CD4-positive, alpha-beta T cell treated with Interleukin-17A for 1 hour (primary cell): ENCODE measurements around the gene DSG4.
"Not testable (repeated sequence)": the region's sequence is repeated elsewhere in the genome, so short reads cannot be mapped to it uniquely, and the experiment has no call there.

ENCODE experiments used
- DNase-seq: peaks from one replicate; pipeline ENCODE4 v3.0.0-alpha.2; 2020

The DSG4 gene, protein sequence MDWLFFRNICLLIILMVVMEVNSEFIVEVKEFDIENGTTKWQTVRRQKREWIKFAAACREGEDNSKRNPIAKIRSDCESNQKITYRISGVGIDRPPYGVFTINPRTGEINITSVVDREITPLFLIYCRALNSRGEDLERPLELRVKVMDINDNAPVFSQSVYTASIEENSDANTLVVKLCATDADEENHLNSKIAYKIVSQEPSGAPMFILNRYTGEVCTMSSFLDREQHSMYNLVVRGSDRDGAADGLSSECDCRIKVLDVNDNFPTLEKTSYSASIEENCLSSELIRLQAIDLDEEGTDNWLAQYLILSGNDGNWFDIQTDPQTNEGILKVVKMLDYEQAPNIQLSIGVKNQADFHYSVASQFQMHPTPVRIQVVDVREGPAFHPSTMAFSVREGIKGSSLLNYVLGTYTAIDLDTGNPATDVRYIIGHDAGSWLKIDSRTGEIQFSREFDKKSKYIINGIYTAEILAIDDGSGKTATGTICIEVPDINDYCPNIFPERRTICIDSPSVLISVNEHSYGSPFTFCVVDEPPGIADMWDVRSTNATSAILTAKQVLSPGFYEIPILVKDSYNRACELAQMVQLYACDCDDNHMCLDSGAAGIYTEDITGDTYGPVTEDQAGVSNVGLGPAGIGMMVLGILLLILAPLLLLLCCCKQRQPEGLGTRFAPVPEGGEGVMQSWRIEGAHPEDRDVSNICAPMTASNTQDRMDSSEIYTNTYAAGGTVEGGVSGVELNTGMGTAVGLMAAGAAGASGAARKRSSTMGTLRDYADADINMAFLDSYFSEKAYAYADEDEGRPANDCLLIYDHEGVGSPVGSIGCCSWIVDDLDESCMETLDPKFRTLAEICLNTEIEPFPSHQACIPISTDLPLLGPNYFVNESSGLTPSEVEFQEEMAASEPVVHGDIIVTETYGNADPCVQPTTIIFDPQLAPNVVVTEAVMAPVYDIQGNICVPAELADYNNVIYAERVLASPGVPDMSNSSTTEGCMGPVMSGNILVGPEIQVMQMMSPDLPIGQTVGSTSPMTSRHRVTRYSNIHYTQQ

DNA sequence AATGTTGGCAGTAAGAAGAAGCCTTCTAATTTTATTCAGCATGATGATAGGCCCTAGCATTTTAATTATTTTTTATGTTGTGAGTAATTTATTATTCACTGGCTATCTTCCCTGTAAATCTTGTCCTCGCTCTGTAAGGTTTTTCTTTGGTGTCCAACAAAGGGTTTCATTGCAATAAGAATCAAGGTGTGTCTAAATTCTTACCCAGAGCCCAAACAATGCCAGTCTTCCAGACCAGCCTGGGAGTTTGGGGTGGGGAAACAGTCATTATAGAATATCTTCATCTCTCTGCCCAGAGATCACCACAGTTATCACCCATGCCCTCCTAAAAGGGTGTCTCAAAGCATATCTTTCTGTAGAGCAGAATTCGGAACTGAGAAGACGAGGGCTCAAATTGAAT is at the start of gene DSG4:
TSS of gene DSG4 (plus strand) at position 301 of the 400 bp plus-strand sequence. CDS start 135 bp downstream, outside the sequence.
- no peak for DNase-seq

- DNase-seq, result no peak
Observed at GRCh38 chr18:31329787-31330438, 46.7 kb upstream of the DSG4 start.

DNA sequence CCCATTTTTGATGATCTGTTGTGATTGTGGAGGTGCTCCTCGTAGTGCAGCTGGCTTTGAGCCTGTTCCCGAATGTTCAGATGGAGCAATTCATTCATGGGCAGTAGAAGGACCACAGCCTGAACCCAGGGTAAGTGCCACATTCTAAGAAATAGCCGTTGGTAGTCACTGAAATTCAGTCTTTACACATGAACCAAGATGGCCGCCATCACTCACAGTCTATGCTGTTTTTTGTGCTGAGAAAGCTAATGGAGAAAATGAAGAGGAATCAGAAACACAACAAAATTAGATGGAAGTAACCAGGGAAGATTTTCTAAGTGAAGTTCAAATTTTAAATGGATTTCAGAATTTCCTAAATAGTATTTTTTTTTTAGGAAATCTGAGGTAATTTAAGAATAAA is 33.1 kb upstream of the DSG4 start:
- DNase-seq, result no peak

GRCh38 chr18:31353336-31353735 is 23.2 kb upstream of the DSG4 start:
- not testable (repeated sequence) for DNase-seq

GRCh38 chr18:31354990-31355389 is 21.6 kb upstream of the DSG4 start:
- DNase-seq, result no peak

GRCh38 chr18:31356025-31356424 is 20.6 kb upstream of the DSG4 start:
- DNase-seq, result no peak

- no peak for DNase-seq
Observed at GRCh38 chr18:31364190-31364589, 12.4 kb upstream of the DSG4 start.

GRCh38 chr18:31369478-31369877 is 7.1 kb upstream of the DSG4 start:
- DNase-seq, result no peak

DNA sequence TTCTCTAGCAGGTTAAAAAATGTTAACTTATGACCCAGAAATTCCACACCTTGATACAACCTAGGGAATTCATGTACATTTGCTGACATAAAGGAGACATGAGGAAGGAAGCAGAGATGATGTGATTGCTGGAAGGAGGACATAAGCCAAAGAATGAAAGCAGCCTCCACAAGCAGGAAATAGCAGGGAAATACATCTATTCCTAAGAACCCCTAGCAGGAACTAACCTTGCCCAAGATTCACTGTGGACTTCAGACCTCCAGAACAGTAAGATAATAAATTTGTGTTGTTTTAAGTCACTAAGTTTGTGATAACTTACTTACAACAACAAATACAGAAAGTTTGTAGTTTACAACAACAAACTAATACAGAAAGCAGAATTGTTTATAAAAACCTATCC is 4.6 kb upstream of the DSG4 start:
- DNase-seq, result no peak

DNA sequence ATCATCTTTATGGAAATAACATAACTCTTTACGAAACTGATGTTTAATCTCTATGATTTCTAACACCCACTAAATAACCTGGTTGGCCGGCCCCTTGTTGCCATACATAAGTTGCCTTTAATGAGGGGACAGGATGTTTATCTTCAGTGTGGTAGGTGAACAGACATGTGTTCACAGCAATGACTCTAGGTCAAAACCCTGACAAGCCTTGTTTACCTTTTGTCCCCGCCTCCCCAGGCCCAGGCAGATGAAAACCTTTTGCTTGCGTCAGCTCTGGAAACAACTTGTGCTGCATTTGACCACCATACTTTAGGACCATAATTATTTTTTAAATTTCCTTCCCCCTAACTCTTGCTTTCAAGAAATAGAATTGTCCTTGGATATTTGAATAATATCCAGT is 2.9 kb upstream of the DSG4 start:
- no peak for DNase-seq

DNA sequence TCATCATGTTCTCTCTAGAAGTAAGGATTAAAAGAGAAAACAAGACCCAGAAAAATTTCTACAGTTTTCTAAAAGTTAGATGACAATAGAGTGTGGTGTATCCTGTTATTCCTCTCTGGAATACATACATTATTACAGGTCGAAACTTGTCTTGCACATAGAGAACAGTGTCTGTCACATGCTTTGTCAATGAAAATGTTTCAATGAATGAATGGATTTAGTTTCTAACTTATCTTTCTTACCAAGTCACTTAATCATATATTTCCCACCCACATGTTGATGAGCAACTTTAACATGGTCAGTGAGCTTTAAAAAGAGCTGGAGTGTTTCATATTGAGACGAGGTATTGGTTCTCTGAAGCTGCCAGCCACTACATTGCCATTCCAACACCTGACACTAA is 4.3 kb downstream of the DSG4 start:
- no peak for DNase-seq

DNA sequence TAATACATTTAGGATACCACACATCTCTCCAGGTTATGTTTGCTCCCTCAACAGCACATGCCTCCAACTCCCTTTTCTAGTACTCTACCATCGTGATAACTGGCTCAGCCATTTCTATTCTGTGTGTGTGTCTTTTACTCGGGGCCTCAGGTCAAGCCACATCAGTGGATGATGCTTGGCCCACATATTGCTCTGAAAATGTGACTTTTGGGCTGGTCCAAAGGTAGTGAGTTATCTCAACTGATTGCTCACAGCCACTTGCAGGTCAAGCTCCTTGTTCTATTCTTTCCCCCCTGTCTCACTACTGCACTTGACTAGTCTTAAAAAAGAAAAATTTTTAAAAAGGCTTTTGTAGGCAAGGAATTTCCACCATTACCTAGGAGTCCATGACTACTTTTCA is 5.5 kb downstream of the DSG4 start:
- no peak for DNase-seq

- DNase-seq, result no peak
Observed at GRCh38 chr18:31386741-31387140, 10.2 kb downstream of the DSG4 start.

DNA sequence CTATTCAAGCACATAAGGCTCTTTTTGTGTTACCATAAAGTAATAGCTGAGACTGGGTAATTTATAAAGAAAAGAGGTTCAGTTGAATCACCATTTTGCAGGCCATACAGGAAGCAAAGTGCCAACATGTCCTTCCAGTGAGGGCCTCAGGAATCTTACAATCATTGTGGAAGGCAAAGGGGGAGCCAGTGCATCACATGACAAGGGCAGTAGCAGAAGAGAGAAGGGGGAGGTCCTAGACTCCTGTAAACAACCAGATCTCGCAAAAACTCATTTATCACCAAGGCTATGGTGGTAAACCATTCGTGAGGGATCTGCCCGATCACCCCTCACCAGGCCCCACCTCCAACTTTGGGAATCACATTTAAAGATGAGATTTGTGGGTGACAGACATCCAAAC is 16.7 kb downstream of the DSG4 start:
- no peak for DNase-seq

- DNase-seq, result no peak
Observed at GRCh38 chr18:31396796-31397612, 20.4 kb downstream of the DSG4 start.

GRCh38 chr18:31398191-31398590 is 21.6 kb downstream of the DSG4 start:
- no peak for DNase-seq

DNA sequence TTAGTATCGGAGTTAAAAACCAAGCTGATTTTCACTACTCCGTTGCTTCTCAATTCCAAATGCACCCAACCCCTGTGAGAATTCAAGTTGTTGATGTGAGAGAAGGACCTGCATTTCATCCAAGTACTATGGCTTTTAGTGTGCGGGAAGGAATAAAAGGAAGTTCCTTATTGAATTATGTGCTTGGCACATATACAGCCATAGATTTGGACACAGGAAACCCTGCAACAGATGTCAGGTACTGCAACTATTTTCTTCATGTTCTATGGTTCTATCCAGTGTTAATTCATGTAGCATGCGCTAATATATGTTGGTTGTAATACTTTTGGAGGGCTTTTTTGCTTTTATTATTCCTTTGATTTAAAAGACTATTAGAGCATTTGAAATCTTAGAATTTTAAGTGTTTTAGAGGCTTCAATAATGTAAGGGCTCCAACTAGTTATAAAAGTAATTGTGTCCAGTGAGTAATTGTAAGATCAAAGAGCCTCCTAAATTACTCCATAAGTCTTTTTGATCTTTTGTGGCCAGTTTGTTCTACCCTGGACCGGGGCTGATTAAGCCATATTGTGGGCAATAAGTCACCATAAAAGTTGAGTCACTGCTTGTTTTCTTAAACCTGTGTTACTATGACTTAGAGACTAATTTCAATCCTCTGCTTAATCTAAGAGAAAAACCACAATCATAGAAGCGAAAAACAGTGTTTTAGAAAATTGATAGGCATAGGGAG is 22.9 kb downstream of the DSG4 start:
- no peak for DNase-seq

DNA sequence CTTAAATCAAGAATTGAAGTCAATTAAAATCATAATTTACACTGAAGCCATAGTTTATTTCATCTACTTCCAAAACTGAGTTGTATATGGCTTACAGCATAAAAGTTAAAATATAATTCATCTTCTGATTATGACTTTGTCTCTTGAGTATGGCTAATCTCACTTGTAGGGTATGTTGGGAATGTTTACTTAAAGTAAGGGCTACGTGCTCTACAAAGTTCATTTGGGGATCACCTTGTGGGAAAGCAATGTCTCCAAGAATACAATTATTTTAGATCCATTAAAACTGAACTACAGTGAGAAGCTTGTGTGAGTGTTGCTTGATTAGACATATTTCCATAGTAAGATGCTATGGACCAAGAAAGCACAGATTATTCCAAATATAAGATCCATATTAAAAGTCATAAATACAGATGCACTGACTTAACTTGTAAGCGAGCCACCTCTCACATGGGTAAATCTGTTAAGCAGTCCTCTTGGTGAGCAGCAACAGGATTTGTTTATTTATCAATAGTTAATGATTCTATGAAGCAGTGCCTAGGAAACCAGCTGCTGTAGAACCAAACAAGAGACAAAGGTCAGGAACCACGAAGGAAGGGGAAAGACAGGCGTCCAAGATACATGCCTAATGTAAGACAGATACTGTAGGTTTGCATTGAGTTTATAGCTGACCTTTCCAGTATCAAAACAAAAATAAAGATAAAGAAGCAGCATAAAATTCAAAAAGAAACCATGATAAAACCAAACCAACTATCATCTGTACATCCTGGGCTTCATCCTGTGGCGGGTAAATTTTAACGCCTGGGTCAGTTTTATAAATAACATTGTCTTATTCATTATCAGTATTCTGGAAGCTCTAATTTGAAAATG is 24.8 kb downstream of the DSG4 start:
- no peak for DNase-seq

GRCh38 chr18:31402026-31402373 is 25.4 kb downstream of the DSG4 start:
- DNase-seq, result no peak

- no peak for DNase-seq
Observed at GRCh38 chr18:31403409-31403808, 26.8 kb downstream of the DSG4 start.

- no peak for DNase-seq
Observed at GRCh38 chr18:31407649-31408048, 31.1 kb downstream of the DSG4 start.
